Ishikawa (cell line): ENCODE measurements around the gene RFX4.
A peak's percentile ranks its signal among the peaks of the same experiment; 100 is the strongest.

ENCODE experiments used
- CEBPB ChIP-seq: IDR thresholded peaks from 2 replicates; pipeline ENCODE4 v1.6.1; 2012
- CREB1 ChIP-seq: IDR thresholded peaks from 2 replicates; pipeline ENCODE4 v1.6.1; 2012; ENCODE audit warnings: low read depth
- EGR1 ChIP-seq: IDR thresholded peaks from 2 replicates; pipeline ENCODE4 v1.6.1; 2012
- EP300 ChIP-seq: IDR thresholded peaks from 2 replicates; pipeline ENCODE4 v1.6.1; 2012; ENCODE audit warnings: borderline replicate concordance
- FOXM1 ChIP-seq: IDR thresholded peaks from 2 replicates; pipeline ENCODE4 v1.6.1; 2012; ENCODE audit warnings: low read depth, borderline replicate concordance
- NFIC ChIP-seq: IDR thresholded peaks from 2 replicates; pipeline ENCODE4 v1.6.1; 2012
- RAD21 ChIP-seq: IDR thresholded peaks from 2 replicates; pipeline ENCODE4 v1.6.1; 2012; ENCODE audit warnings: low read depth
- TAF1 ChIP-seq: IDR thresholded peaks from 2 replicates; pipeline ENCODE4 v1.6.1; 2012; ENCODE audit warnings: low read depth, mild to moderate bottlenecking
- TCF12 ChIP-seq: IDR thresholded peaks from 2 replicates; pipeline ENCODE4 v1.6.1; 2012; ENCODE audit warnings: low read depth
- TEAD4 ChIP-seq: IDR thresholded peaks from 2 replicates; pipeline ENCODE4 v1.6.1; 2012
- YY1 ChIP-seq: IDR thresholded peaks from 2 replicates; pipeline ENCODE4 v1.6.1; 2012; ENCODE audit warnings: low read depth
- ZBTB7A ChIP-seq: IDR thresholded peaks from 2 replicates; pipeline ENCODE4 v1.6.1; 2012; ENCODE audit warnings: low read depth
- TF ChIP-seq, protein P1 (sequence below): IDR thresholded peaks from 2 replicates; pipeline ENCODE4 v1.6.1; 2012; ENCODE audit warnings: low read depth, mild to moderate bottlenecking
- TF ChIP-seq, protein P2 (sequence below): IDR thresholded peaks from 2 replicates; pipeline ENCODE4 v1.6.1; 2012
- TF ChIP-seq, protein P3 (sequence below): IDR thresholded peaks from 2 replicates; pipeline ENCODE4 v1.6.1; 2012

The RFX4 gene

DNA sequence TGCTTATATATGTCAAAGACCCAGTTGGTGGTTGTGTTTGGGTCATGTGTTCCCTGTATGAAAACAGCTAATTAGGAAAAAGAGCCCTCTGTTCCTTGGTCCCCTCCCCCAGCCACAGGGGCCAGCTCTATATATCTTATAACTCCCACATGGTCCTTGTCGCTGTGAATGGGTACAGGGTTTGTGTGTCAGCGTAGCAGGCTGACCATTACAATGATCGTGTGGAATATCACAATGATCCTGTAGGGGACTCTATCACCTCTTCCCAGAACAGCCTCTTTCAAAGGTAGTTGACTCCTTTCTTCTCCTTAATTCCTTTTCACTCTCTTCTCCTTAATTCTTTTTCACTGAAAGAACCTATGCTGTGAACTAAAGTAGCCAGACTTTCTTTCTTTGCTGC lies 140.0 kb downstream of the RFX4 start:
- TF ChIP-seq, protein P1, sequence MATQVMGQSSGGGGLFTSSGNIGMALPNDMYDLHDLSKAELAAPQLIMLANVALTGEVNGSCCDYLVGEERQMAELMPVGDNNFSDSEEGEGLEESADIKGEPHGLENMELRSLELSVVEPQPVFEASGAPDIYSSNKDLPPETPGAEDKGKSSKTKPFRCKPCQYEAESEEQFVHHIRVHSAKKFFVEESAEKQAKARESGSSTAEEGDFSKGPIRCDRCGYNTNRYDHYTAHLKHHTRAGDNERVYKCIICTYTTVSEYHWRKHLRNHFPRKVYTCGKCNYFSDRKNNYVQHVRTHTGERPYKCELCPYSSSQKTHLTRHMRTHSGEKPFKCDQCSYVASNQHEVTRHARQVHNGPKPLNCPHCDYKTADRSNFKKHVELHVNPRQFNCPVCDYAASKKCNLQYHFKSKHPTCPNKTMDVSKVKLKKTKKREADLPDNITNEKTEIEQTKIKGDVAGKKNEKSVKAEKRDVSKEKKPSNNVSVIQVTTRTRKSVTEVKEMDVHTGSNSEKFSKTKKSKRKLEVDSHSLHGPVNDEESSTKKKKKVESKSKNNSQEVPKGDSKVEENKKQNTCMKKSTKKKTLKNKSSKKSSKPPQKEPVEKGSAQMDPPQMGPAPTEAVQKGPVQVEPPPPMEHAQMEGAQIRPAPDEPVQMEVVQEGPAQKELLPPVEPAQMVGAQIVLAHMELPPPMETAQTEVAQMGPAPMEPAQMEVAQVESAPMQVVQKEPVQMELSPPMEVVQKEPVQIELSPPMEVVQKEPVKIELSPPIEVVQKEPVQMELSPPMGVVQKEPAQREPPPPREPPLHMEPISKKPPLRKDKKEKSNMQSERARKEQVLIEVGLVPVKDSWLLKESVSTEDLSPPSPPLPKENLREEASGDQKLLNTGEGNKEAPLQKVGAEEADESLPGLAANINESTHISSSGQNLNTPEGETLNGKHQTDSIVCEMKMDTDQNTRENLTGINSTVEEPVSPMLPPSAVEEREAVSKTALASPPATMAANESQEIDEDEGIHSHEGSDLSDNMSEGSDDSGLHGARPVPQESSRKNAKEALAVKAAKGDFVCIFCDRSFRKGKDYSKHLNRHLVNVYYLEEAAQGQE: no peak
- no peak for TF ChIP-seq CREB1
- TF ChIP-seq RAD21: peak; percentile 23
- TF ChIP-seq YY1: no peak
- TF ChIP-seq FOXM1: no peak

DNA sequence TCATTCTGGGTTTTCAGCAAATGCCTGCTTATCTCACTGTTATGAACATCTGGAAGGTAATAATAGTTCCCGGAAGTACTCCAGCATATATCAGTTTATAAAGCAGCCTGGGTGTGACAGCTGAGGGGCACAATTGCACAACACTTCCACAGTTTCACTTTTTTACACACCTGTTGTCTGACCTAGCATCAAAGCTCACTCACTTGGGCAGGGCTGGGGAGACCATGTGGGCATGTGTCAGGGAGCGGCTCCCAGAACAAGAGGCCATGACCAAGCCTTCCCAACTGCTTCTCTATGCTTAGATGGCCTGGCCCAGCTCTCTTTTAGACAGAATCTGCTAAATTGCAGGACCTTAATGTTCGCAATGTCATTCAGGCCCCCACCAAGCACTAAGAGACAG lies 140.6 kb downstream of the RFX4 start:
- no peak for TF ChIP-seq CREB1
- TF ChIP-seq FOXM1: no peak
- no peak for TF ChIP-seq EGR1
- TF ChIP-seq, protein P2, sequence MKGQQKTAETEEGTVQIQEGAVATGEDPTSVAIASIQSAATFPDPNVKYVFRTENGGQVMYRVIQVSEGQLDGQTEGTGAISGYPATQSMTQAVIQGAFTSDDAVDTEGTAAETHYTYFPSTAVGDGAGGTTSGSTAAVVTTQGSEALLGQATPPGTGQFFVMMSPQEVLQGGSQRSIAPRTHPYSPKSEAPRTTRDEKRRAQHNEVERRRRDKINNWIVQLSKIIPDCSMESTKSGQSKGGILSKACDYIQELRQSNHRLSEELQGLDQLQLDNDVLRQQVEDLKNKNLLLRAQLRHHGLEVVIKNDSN: no peak
- TF ChIP-seq ZBTB7A: no peak
- no peak for TF ChIP-seq CEBPB
- no peak for TF ChIP-seq TEAD4
- TF ChIP-seq YY1: no peak
- no peak for TF ChIP-seq TCF12

DNA sequence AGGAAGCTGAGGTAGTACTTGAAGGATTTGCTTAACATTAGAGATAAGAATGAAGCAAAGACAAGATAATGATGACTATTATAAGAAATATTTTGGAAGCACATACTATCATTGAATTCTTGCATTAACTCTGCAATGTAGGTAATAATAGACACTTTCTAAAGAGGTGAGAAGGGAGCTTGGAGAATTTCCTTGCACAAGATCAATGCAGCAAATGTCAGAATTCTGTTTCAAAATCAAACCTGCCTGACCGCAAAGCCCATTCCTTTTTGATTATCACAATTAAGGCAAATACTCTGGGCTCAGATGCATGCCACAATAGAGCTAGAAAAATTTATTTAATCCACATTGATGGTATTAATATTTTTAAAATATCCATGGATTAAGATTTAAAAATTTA lies 141.3 kb downstream of the RFX4 start:
- TF ChIP-seq, protein P2: no peak
- TF ChIP-seq TAF1 (no peak), CEBPB (no peak), TCF12 (no peak), EP300 (no peak), RAD21 (no peak), TEAD4 (no peak)
- TF ChIP-seq, protein P1: no peak
- TF ChIP-seq, protein P3, sequence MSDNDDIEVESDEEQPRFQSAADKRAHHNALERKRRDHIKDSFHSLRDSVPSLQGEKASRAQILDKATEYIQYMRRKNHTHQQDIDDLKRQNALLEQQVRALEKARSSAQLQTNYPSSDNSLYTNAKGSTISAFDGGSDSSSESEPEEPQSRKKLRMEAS: no peak

DNA sequence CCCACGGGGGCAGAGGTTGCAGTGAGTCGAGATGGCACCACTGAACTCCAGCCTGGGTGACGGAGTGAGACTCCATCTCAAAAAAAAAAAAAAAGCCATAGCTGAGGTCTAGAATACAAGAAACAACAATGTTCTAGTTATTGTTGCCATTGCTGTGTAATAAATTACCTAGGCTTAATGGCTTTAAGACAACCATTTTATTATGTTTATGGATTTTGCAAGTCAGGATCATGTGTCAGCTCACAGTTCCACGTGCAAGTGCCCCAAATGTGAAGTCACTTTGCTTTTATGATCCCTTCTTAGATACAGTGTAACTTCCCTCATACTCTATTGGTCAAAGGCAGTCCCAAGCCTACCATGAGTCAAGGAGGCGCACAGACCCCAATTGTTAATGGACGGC lies 142.1 kb downstream of the RFX4 start:
- TF ChIP-seq EP300 (no peak), CEBPB (no peak), ZBTB7A (no peak), RAD21 (no peak), NFIC (no peak), TCF12 (no peak), CREB1 (no peak), YY1 (no peak)

DNA sequence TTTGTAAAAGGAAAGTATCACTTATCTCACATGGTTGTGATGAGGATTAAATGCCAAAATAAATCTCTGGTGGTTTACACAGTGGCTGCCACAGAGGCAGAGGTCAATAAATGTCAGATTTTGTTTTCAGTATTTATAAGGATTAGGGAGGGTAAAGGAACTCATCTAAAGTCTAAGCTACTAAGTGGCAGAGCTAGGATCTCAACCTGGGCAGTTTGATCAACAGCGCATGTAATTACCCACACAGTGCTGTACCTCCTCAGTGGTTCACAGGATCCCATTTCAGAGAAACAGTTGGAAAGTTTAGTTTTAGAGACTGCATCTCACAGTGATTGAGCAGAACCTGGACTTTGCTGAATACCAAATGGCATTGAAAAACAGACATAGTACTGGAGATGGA lies 146.8 kb downstream of the RFX4 start:
- no peak for TF ChIP-seq CREB1
- TF ChIP-seq YY1: no peak
- TF ChIP-seq RAD21: no peak
- no peak for TF ChIP-seq FOXM1
- no peak for TF ChIP-seq TAF1
- no peak for TF ChIP-seq ZBTB7A
- TF ChIP-seq, protein P2: no peak
- TF ChIP-seq NFIC: no peak
- TF ChIP-seq EP300: no peak
- TF ChIP-seq, protein P3: no peak
- no peak for TF ChIP-seq CEBPB
- TF ChIP-seq, protein P1: no peak
- TF ChIP-seq TEAD4: no peak
- no peak for TF ChIP-seq TCF12
- no peak for TF ChIP-seq EGR1
